Measurements from ENCODE around the gene KDM5B.

DNA sequence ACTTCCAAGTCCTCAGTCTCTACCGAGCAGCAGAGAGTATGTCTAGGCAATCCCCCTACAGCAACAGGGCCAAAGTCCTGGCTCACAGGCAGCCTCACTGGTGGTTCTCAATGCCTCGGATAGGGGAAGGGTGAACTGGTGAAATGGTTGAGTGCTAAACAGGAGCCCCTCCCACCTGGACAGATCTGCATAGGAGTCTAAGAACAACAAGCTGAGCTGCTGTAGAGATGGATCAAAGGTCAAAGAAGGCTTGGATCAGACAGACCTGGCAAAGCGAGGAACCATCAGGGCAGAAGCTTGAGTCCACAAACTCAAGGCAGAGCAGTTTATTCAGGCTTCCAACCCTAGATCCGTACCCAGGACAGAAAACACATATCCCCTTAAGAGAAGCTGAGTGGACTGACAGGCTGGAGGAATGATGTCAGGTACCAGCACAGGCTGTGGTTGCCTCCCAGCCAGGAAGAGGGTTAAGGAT is 49.0 kb upstream of the KDM5B start:
- TF ChIP-seq, protein P1, sequence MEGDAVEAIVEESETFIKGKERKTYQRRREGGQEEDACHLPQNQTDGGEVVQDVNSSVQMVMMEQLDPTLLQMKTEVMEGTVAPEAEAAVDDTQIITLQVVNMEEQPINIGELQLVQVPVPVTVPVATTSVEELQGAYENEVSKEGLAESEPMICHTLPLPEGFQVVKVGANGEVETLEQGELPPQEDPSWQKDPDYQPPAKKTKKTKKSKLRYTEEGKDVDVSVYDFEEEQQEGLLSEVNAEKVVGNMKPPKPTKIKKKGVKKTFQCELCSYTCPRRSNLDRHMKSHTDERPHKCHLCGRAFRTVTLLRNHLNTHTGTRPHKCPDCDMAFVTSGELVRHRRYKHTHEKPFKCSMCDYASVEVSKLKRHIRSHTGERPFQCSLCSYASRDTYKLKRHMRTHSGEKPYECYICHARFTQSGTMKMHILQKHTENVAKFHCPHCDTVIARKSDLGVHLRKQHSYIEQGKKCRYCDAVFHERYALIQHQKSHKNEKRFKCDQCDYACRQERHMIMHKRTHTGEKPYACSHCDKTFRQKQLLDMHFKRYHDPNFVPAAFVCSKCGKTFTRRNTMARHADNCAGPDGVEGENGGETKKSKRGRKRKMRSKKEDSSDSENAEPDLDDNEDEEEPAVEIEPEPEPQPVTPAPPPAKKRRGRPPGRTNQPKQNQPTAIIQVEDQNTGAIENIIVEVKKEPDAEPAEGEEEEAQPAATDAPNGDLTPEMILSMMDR (conservative IDR thresholded peaks at IDR 0.05; ENCODE audit: low read length) = no peak
- no peak for TF ChIP-seq EZH2phosphoT487 (IDR thresholded peaks at IDR 0.05; ENCODE audit: borderline replicate concordance, low read depth, low read length)
